Measurements from ENCODE around the gene DDIT4L. TPM values are rescaled to one million over a fixed set of nuclear protein-coding genes. Genes with fewer than 3 reads are reported as not detected.
A peak's percentile ranks its signal among the peaks of the same experiment; 100 is the strongest.

The DDIT4L gene
- total RNA-seq, 2 experiments from 2014 or later: 0.63 to 0.95 TPM

GRCh38 chr4:100188829-100189228, 1.4 kb downstream of the DDIT4L start:
- DNase-seq (peak; percentile 20), ATAC-seq (no peak)
- Mint-ChIP-seq H3K27me3 (peaks cover 39% of the 10 kb centered on the region), H3K27ac (no peak overlapping the region), H3K9me3 (no peaks in the 10 kb centered on the region), H3K4me1 (ENCODE audit: low read depth) (peaks cover 14% of the 10 kb centered on the region), H3K4me3 (no peak overlapping the region), H3K36me3 (ENCODE audit: low read depth) (no peaks in the 10 kb centered on the region)
- ChIA-PET CTCF (interaction anchor here (1.4 to 2.3 kb wide), 2 partner anchors 93 to 95 kb away, joined by 5 to 7 read pairs; no protein-coding TSS in a partner anchor), POLR2A (no interaction called here)
- no peak for TF ChIP-seq CTCF (IDR thresholded peaks at IDR 0.05)
- intact Hi-C loops (cut with micrococcal nuclease): no loop called here

DNA sequence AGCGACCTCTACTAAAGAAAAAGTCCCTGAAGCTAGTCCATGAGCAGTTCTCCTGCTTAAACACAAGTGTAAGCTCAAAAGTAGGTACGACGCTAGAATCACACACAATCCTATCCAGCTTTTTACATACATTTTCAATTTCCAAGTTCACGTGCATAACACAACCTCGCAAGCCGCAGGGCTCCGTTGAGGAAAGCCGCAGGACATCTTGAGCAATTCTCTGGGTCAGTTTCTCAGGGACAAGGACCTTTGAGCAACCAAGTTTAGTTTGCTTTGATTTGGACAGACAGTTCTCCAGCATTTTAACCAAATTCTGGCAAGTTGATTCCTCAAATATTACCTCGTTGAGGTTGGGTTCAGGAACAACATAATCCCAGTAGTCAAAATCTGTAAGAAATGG, 2.5 kb downstream of the DDIT4L start:
- ATAC-seq (no peak), DNase-seq (no peak)
- Mint-ChIP-seq H3K4me3 (no peak overlapping the region), H3K27me3 (peaks cover 39% of the 10 kb centered on the region), H3K36me3 (ENCODE audit: low read depth) (no peaks in the 10 kb centered on the region), H3K4me1 (ENCODE audit: low read depth) (peaks cover 14% of the 10 kb centered on the region), H3K9me3 (no peaks in the 10 kb centered on the region), H3K27ac (no peak overlapping the region)
- ChIA-PET POLR2A (no interaction called here), CTCF (interaction anchor here (0.9 to 2.3 kb wide), 2 partner anchors 10 to 92 kb away, joined by 3 to 7 read pairs; no protein-coding TSS in a partner anchor)
- intact Hi-C loops (cut with micrococcal nuclease): no loop called here
- no peak for TF ChIP-seq CTCF (IDR thresholded peaks at IDR 0.05)

GRCh38 chr4:100184787-100185186, 5.5 kb downstream of the DDIT4L start:
- no peak for TF ChIP-seq CTCF (IDR thresholded peaks at IDR 0.05)
- intact Hi-C loops (cut with micrococcal nuclease): no loop called here
- no peak overlapping the region for H3K4me3 Mint-ChIP-seq
- no peaks in the 10 kb centered on the region for H3K36me3 Mint-ChIP-seq (ENCODE audit: low read depth)
- ChIA-PET POLR2A (no interaction called here), CTCF (no interaction called here)
- H3K4me1 Mint-ChIP-seq (ENCODE audit: low read depth): peaks cover 6% of the 10 kb centered on the region
- H3K9me3 Mint-ChIP-seq: no peaks in the 10 kb centered on the region
- ATAC-seq (no peak), DNase-seq (no peak)
- H3K27ac Mint-ChIP-seq: no peak overlapping the region
- H3K27me3 Mint-ChIP-seq: peaks cover 29% of the 10 kb centered on the region

GRCh38 chr4:100177855-100178254, 12.4 kb downstream of the DDIT4L start:
- H3K9me3 Mint-ChIP-seq: no peaks in the 10 kb centered on the region

DNA sequence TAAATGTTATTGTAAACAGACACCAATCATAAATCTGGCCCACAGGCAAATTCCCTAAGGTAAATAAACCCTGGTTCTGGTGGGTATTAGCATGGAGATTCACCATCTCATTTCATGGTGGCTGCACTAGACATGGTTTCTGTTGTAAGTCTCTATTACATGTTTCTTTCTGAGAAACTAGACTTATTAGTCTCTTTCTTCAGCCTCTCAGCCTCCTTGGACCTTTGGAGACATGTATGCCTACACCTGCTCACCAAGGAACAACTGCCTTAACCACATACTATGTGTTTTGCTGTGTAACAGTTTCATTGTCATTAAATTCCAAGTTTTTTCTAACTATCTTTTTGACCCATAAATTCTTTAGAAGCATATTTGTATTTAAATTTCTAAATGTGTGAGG, 13.1 kb downstream of the DDIT4L start:
- no peak for TF ChIP-seq CTCF (IDR thresholded peaks at IDR 0.05)
- intact Hi-C loops (cut with micrococcal nuclease): no loop called here

More at GRCh38 chr4:100177855-100178254, 12.4 kb downstream of the DDIT4L start:
- no peak for ATAC-seq
- Mint-ChIP-seq H3K27me3 (peaks cover 6% of the 10 kb centered on the region), H3K4me1 (ENCODE audit: low read depth) (no peaks in the 10 kb centered on the region), H3K4me3 (no peak overlapping the region), H3K36me3 (ENCODE audit: low read depth) (no peaks in the 10 kb centered on the region), H3K27ac (no peak overlapping the region)
- no peak for TF ChIP-seq CTCF (IDR thresholded peaks at IDR 0.05)
- DNase-seq: no peak
- intact Hi-C loops (cut with micrococcal nuclease): no loop called here
- CTCF ChIA-PET: interaction anchor here (1.0 kb wide), 1 partner anchor 10 kb away, joined by 3 read pairs; no protein-coding TSS in a partner anchor
- POLR2A ChIA-PET: no interaction called here

More for the DNA sequence above, 13.1 kb downstream of the DDIT4L start:
- Mint-ChIP-seq H3K9me3 (no peaks in the 10 kb centered on the region), H3K4me3 (no peak overlapping the region), H3K27ac (no peak overlapping the region), H3K36me3 (ENCODE audit: low read depth) (no peaks in the 10 kb centered on the region), H3K27me3 (peaks cover 2% of the 10 kb centered on the region), H3K4me1 (ENCODE audit: low read depth) (no peaks in the 10 kb centered on the region)
- DNase-seq: no peak
- ChIA-PET POLR2A (no interaction called here), CTCF (interaction anchor here (1.0 kb wide), 1 partner anchor 10 kb away, joined by 3 read pairs; no protein-coding TSS in a partner anchor)
- ATAC-seq: no peak

Measured in activated CD8-positive, alpha-beta T cell treated with anti-CD3 and anti-CD28 coated beads for 36 hours (primary cell).